ENCODE data around the gene EFHD1. TPM values are rescaled to one million over a fixed set of nuclear protein-coding genes. Genes with fewer than 3 reads are reported as not detected.

EFHD1 gene
- total RNA-seq, 1 donor from 2014 or later, result 5.6 TPM

DNA sequence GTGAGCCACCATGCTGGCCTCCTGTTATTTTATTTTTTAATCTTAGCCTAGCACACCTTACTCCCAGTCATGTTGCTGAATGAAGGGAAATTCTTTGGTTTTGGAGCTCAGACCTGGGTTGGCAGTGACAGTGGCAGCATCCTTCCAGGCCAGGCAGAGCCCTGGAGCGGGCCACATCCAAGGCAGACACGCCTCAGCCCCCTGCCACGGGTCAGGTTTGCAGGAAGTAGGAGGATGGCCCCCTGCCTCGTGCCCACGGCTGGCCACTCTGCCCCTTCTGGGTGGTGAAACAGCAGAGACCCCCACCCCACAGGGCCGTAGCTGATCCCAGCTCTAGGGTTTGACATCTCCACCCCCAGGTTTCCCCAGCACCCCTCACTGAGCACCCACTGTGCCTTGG is 11.7 kb downstream of the EFHD1 start:
- H3K27me3 Mint-ChIP-seq (ENCODE audit: low read depth), result no peaks in the 10 kb centered on the region
- TF ChIP-seq, protein P1, sequence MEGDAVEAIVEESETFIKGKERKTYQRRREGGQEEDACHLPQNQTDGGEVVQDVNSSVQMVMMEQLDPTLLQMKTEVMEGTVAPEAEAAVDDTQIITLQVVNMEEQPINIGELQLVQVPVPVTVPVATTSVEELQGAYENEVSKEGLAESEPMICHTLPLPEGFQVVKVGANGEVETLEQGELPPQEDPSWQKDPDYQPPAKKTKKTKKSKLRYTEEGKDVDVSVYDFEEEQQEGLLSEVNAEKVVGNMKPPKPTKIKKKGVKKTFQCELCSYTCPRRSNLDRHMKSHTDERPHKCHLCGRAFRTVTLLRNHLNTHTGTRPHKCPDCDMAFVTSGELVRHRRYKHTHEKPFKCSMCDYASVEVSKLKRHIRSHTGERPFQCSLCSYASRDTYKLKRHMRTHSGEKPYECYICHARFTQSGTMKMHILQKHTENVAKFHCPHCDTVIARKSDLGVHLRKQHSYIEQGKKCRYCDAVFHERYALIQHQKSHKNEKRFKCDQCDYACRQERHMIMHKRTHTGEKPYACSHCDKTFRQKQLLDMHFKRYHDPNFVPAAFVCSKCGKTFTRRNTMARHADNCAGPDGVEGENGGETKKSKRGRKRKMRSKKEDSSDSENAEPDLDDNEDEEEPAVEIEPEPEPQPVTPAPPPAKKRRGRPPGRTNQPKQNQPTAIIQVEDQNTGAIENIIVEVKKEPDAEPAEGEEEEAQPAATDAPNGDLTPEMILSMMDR (IDR thresholded peaks at IDR 0.05; ENCODE audit: unreplicated experiment), result no peak
- no peaks in the 10 kb centered on the region for H3K9me3 Mint-ChIP-seq
- H3K4me1 Mint-ChIP-seq, result no peaks in the 10 kb centered on the region
- H3K4me3 Mint-ChIP-seq, result no peak overlapping the region
- H3K27ac Mint-ChIP-seq, result no peak overlapping the region
- no peaks in the 10 kb centered on the region for H3K36me3 Mint-ChIP-seq
- DNase-seq (ENCODE audit: low spot score in 2 of 2, unreplicated experiment in 2 of 2), result no peak

DNA sequence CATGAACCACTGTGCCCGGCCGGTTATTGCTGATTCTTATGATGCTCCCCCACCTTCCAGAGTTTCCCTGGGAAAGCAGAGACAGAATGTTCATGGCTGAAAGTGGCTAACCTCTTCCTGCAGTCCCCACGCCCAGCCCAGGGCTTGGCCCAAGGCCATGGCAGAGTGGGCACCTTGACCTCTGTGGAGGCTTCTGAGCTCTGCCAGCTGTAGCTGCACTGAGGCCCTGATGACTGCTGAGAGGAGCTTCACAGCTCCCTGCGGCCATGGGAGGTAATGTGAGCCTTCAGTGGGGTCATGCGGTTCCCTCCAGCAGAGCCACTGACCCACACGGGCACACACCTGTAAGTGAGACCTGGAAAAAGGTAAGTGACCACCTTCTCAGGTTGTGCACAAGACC is 13.3 kb downstream of the EFHD1 start:
- DNase-seq (ENCODE audit: low spot score in 2 of 2, unreplicated experiment in 2 of 2), result no peak
- Mint-ChIP-seq H3K9me3 (no peaks in the 10 kb centered on the region), H3K4me1 (no peaks in the 10 kb centered on the region), H3K27ac (no peak overlapping the region), H3K36me3 (no peaks in the 10 kb centered on the region), H3K4me3 (no peak overlapping the region), H3K27me3 (ENCODE audit: low read depth) (no peaks in the 10 kb centered on the region)
- TF ChIP-seq, protein P1 (IDR thresholded peaks at IDR 0.05; ENCODE audit: unreplicated experiment), result no peak

DNA sequence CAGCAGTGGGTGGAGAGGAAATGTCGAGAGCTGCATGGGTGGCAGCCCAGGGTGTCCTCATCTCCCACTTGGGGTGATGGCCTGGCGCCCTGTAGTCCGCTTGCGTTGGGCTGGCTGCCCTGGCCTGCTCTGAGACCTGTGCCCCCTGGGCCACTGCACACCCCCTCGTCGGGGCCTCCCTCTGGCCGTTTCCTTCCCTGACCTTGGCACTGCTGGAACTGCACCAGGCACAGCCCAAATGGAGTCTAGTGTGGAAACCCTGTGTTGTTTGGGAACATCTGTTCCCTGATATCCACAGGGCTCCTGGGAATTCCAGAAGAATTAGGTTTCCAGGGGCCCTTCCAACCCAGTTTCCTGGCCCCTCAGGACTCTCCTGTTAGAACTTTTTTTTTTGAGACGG is 13.9 kb downstream of the EFHD1 start:
- H3K9me3 Mint-ChIP-seq, result no peaks in the 10 kb centered on the region
- no peak overlapping the region for H3K27ac Mint-ChIP-seq
- H3K4me3 Mint-ChIP-seq, result no peak overlapping the region
- DNase-seq (ENCODE audit: low spot score in 2 of 2, unreplicated experiment in 2 of 2), result no peak
- no peaks in the 10 kb centered on the region for H3K27me3 Mint-ChIP-seq (ENCODE audit: low read depth)
- TF ChIP-seq, protein P1 (IDR thresholded peaks at IDR 0.05; ENCODE audit: unreplicated experiment), result no peak
- no peaks in the 10 kb centered on the region for H3K4me1 Mint-ChIP-seq
- no peaks in the 10 kb centered on the region for H3K36me3 Mint-ChIP-seq

DNA sequence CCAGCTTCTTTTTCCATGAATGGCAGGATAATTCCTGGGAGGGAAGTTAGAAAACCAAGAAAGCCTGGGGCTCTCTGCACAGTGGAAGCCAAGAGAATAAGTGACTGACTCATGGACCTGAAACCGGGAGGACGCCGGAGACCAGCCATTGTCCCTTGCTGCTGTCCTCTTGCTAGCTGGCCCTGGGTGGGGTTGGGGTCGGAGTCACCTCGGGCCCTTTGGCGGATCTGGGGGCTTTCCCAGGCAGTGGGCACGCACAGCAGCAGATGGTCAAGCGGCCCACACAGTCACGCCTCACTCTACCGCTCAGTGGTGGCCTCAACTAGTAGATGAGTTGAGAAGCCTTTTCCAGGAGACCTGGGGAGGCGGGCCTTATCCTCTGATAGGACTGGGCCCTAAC is 15.6 kb downstream of the EFHD1 start:
- no peak for DNase-seq (ENCODE audit: low spot score in 2 of 2, unreplicated experiment in 2 of 2)
- H3K36me3 Mint-ChIP-seq, result no peaks in the 10 kb centered on the region
- peaks cover 4% of the 10 kb centered on the region for H3K4me1 Mint-ChIP-seq
- H3K27ac Mint-ChIP-seq, result no peak overlapping the region
- H3K27me3 Mint-ChIP-seq (ENCODE audit: low read depth), result no peaks in the 10 kb centered on the region
- no peak overlapping the region for H3K4me3 Mint-ChIP-seq
- no peaks in the 10 kb centered on the region for H3K9me3 Mint-ChIP-seq
- TF ChIP-seq, protein P1 (IDR thresholded peaks at IDR 0.05; ENCODE audit: unreplicated experiment), result no peak

DNA sequence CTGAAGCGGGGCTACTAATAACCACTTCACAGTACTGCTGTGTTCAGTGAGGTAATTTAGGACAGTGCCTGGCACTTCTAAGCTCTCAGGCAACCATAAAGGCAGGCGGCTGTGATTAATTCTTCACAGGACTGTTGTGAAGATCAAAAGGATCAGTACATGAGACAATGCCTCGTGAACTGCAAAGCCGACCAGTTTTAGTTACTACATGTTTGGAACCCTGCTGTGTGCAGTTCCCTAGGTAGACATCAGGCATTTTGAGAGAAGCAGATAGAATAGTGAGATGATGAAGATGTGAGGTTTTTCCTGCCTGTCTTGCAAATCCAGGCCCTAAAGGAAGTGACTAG is 19.1 kb downstream of the EFHD1 start:
- Mint-ChIP-seq H3K4me1 (peaks cover 4% of the 10 kb centered on the region), H3K27me3 (ENCODE audit: low read depth) (no peaks in the 10 kb centered on the region), H3K9me3 (no peaks in the 10 kb centered on the region), H3K4me3 (no peak overlapping the region), H3K36me3 (no peaks in the 10 kb centered on the region), H3K27ac (no peak overlapping the region)
- no peak for DNase-seq (ENCODE audit: low spot score in 2 of 2, unreplicated experiment in 2 of 2)
- TF ChIP-seq, protein P1 (IDR thresholded peaks at IDR 0.05; ENCODE audit: unreplicated experiment), result no peak

DNA sequence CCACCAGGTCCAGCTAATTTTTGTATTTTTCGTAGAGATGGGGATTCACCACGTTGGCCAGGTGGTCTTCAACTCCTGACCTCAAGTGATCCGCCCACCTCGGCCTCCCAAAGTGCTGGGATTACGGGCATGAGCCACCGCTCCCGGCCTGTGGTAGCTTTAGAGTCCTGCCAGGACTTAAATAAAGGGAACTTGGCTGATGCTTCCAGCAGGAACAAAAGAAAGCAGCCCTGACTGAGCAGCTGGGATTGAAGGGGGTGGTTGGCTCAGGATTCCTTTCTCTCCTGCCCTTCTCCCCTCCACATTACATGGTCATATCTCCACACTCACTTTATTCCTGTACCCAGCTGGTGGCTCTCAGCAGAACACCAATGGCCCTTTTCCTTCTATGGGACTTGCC is 20.0 kb downstream of the EFHD1 start:
- DNase-seq (ENCODE audit: low spot score in 2 of 2, unreplicated experiment in 2 of 2), result no peak
- Mint-ChIP-seq H3K9me3 (no peaks in the 10 kb centered on the region), H3K27ac (no peak overlapping the region), H3K4me3 (no peak overlapping the region), H3K36me3 (no peaks in the 10 kb centered on the region), H3K4me1 (peaks cover 4% of the 10 kb centered on the region), H3K27me3 (ENCODE audit: low read depth) (no peaks in the 10 kb centered on the region)
- TF ChIP-seq, protein P1 (IDR thresholded peaks at IDR 0.05; ENCODE audit: unreplicated experiment), result no peak

All from mesothelial cell of epicardium (in vitro differentiated cells).